Dermis blood vessel endothelial cell (primary cell): Measurements from ENCODE around the gene PPP2R5A. TPM values are rescaled to one million over a fixed set of nuclear protein-coding genes. Genes with fewer than 3 reads are reported as not detected.
"Not testable (repeated sequence)": the region's sequence is repeated elsewhere in the genome, so short reads cannot be mapped to it uniquely, and the experiment has no call there.

Experiments
- DNase-seq: peaks from one replicate; pipeline ENCODE4 v3.0.0; 2010
- total RNA-seq: library from RNA; depleted of rRNA; stranded (reverse); fragments of >200 nt; gene quantifications from 2 replicates; pipeline ENCODE4 v1.2.3, GENCODE V29; 2014

Gene PPP2R5A
- total RNA-seq, 1 donor from 2014 or later = 77.1 TPM

DNA sequence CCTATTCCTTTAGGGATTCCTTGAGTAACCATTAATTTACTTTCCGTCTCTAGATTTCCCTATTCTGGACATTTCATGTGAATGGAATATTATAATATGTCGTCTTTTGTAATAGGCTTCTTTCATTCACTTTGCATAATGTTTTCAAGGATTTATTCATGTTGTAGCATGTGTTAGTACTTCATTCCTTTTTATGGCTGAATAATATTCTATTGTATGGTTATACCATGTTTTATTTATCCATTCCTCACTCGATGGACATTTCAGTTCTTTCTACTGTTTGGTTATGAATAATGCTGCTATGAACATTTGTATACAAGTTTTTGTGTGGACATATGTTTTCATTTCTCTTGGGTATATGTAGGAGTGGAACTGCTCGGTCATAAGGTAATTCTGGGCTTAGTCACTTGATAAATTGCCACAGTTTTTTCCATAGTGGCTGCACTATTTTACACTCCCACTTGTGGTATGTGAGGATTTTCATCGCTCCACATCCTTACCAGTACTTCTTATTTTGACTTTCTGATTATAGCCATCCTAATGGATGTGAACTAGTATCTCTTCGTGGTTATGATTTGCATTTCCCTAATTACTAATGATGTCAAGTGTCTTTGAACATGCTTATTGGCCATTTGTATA is 17.7 kb downstream of the PPP2R5A start:
- no peak for DNase-seq

DNA sequence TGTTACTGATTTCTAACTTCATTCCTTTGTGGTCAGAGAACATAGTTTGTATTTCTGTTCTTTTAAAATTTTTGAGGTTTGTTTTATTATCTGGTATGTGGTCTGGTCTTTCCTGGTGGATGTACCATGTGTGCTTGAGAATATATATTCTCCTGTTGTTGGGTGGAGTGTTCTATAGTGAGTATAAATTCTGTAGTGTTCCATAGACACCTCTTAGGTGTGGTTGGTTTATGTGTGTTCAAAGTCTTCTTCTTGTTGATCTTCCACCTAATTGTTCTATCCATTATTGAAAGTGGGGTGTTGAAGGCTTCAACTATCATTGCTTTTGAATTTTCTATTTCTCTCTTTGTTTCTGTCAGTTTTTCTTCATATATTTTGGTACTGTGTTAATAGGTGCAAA is 20.1 kb downstream of the PPP2R5A start:
- no peak for DNase-seq

DNA sequence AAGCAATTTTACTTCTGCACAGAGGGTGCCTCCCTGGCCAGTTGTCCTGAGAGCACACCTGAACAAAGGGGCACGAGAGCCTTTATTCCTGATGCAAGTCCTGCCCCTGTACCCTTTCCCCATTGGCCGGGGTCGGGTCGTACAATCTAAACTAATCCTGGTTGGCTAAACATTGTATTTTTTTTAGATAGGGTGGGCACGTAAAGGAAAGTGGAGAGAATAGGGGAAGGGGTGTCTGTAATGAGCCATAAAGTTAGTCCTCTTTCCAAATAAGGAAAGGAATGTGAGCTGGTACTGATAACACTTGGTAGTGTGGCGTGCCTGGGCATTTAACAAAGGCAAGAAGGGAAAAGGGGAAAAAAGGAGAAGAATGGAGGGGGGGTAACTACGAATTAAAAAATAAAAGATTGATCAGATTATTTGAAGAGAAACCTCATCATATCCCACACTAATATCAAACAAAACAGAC is 20.8 kb downstream of the PPP2R5A start:
- DNase-seq = not testable (repeated sequence)

DNA sequence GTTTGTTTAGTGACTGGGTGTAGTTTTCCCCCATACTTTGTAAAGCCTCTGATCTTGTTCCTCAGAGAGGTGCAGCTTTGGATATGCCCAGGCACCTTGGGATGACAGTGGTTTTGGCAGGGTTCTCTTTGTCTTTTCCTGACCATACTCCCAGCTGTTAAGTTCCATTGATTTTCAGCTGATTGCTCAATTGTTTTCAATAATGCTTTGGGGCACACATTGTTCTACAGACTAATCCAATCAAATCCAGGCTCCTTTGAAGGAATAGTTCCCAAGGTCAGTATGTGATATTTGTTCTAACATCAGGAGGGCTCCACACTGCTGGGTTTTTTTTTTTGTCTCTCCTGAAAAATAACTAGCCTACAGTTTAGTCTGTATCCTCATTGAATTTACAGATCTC is 24.8 kb downstream of the PPP2R5A start:
- DNase-seq = no peak

DNA sequence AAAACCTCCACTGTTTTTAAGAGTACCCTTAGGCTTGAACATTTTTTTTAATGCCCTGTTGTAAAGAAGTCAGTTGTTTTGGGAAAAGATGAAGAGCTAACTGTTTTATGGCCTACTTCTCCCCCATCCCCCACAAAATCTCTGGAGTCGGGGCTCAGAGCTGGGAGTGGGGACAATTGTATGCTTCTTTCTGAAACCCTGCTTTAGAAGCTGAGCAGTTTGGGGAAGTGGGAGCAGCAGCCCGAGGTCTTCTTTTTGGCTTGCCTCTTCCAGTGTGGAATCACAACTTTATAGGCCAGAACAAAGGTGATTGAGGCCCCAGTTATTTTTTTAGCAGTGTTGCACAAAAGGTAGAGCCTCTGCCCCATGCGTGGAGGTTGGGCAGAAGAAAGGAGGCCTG is 25.2 kb downstream of the PPP2R5A start:
- DNase-seq = no peak

DNA sequence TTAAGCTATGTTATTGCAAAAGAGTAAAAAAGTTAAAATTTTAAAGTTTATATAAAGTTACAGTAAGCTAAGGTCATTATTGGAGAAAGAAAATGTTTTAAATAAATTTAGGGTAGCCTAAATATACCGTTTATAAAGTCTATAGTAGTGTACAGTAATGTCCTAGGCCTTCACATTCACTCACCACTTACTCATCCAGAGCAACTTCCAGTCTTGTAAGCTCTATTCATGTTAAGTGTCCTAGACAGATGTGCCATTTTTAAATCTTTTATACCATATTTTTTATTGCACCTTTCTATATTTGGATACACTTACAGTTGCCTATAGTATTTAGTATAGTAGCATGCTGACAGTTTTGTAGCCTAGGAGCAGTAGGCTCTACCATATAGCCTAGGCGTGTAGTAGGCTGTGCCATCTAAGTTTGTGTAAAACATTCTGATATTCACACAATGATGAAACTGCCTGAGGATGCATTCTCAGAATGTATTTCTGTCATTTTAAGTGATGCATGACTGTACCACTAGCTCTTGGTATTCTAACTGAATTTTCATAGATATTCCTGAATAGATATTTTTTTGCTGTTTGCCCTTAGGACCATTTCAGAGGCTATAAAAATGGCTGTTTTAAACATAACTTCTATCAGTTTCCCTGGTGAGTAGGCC is 26.8 kb downstream of the PPP2R5A start:
- DNase-seq = no peak

DNA sequence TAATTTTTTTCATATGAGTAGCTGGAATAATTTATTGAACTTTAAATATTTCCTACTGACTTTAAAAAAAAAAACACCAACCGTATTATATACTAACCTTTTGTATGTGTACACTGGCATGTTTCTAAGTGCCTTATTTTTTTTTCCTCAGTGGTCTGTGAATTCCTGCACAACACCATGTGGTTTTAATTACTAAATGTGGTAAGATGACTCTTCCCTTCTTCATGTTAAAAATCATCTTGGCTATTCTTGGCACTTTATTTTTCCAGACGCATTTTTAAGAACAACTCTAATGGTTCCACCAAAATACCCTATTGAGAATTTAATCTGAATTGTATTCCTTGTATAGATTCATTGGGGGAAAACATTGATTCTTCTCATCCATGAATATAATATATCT is 28.4 kb downstream of the PPP2R5A start:
- DNase-seq = no peak

DNA sequence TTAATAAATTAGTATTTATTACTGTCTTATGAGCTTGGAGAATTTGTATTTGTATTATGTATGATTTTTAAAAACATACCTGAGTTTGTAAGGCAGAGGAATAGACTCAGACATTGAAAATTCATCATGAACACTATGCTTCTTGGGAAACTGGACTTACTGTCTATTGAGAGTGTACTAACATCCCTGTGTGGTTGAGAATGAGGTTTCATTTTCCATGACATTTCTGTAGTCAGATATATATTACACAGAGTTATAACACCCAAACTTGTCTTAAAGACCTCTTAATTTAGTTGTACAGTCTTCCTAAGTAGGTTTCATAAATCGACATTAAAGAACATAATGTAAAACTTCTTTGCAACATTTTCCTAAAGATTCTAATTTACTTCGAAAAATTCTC is 30.0 kb downstream of the PPP2R5A start:
- no peak for DNase-seq

DNA sequence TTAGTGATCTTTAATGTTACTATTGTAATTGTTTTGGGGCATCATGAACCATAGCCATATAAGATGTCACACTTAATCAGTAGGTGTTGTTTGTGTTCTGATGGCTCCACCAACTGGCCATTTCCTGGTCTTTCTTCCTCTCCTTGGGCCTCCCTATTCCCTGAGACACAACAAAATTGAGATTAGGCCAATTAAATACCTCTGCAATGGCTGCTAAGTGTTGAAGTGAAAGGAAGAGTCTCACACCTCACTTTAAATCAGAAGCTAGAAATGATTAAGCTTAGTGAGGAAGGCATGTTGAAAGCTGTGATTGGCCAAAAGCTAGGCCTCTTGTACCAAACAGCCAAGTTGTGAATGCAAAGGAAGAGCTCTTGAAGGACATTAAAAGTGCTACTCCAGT is 30.7 kb downstream of the PPP2R5A start:
- peak; percentile 48 for DNase-seq

DNA sequence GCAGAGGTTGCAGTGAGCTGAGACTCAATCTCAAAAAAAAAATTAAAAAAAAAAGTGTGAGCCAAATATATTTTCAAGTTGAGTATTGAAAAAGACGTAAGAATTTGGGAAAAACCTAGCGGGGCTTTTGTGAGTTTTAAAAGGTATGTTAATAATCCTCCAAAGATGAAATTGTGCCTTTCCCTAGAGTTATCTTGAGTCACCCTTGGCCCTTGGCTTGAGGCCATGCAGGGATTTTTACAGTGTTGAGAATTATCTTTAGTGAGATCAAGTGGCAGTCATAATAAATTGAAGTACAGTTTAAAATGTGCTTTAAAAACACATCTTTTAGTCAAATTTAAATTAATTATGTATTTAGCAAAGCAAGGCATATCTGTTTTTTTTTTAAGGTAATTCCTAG is 32.7 kb downstream of the PPP2R5A start:
- no peak for DNase-seq

DNA sequence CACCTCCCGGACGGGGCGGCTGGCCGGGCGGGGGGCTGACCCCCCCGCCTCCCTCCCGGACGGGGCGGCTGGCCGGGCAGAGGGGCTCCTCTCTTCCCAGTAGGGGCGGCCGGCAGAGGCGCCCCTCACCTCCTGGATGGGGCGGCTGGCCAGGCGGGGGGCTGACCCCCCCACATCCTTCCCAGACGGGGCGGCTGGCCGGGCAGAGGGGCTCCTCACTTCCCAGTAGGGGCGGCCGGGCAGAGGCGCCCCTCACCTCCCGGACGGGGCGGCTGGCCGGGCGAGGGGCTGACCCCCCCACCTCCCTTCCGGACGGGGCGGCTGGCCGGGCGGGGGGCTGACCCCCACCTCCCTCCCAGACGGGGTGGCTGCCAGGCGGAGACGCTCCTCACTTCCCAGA is 35.8 kb downstream of the PPP2R5A start:
- DNase-seq = not testable (repeated sequence)

DNA sequence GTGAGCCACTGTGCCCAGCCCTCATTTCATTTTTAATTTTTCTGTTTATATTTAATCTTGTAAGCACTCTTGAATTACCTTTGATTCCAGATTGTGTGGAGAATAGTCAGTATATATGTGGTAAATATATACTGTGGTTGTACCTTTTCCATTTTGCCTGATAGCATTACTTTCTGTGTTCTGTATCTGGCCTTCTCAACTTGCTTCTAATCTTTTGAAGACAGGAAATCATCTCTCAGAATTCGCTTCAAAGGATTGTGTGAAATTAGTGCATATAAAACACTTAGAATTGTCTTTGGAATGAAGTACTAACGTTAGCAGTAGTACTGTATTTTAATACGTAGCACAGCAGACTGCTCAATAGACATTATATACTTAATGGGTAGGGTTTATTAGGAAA is 37.9 kb downstream of the PPP2R5A start:
- DNase-seq = no peak

DNA sequence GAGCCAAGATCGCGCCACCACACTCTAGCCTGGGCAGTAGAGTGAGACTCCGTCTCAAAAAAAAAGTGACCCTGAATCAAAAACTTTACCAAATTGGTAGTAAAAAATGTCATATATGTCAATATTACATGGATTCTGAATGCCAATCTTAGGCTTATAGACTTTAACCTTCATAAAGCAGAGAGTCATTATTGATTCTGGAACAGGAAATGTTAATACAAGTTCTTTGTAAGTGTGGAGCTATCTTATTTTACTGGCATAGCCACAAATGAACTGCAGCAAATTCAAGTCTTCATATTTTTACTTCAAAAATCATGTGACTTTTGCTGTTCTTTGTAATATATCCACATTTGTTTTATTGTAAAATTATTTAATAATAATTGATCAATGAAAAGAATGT is 41.3 kb downstream of the PPP2R5A start:
- DNase-seq = no peak

DNA sequence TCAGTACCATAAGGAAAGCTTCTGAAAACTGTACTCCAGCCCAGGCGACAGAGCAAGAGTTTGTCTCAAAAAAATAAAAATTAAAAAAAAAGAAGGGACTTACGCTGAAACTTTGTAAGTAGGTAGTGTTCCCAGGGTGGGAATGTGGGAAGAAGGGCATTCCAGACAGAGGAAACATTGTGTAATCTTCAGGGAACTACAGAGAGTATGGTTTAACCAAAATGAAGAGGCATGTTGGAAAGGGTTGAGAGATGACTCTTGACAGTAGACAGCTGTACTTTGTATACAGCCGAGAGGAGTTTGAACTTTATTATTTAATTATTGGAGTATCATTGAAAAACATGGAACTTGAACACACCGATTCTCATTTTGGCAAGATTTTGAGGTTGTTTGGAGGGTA is 43.0 kb downstream of the PPP2R5A start:
- no peak for DNase-seq

DNA sequence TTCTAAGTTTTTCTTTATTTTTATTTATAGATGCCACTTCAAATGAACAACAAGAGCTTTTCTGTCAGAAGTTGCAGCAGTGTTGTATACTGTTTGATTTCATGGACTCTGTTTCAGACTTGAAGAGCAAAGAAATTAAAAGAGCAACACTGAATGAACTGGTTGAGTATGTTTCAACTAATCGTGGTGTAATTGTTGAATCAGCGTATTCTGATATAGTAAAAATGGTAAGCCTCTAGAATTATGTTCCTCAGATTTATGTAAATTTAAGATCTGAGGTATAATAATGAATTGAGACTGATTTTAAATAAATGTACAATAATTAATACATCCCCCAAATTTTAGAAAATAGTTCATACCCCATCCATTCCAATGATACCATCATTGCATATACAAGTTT is 43.9 kb downstream of the PPP2R5A start:
- no peak for DNase-seq

DNA sequence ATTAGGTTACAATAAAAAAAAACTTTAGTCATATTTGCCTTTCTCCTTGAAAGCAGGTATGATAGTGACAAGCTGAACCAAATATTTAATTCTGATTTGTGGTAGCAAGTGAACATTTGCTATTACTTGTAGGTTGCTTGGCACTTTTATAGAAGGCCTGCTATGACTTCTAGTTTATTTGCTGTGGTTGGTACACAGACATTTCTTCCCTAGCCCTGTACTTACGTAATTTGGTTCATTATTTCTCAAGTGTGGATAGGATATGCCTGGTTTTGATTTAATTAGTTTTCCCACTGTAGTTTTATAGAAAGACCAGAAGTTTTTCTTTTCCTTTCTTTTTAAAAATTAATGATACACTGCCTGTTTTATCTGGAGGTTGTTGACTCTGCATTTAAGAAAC is 55.9 kb downstream of the PPP2R5A start:
- DNase-seq = no peak

DNA sequence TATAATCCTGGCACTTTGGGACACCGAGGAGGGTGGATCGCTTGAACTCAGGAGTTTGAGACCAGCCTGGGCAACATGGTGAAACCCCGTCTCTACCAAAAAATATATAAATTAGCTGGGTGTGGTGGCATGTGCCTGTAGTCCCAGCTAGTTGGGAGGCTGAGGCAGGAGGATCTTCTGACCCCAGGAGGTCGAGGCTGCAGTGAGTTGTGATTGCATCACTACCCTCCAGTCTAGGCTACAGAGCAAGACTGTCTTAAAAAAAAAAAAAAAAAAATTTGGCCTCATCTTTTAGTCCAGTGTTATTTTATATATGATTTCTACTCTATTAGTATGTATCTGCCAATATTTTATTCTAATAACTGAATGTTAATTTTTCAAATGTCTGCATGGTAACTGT is 59.7 kb downstream of the PPP2R5A start:
- DNase-seq = no peak

DNA sequence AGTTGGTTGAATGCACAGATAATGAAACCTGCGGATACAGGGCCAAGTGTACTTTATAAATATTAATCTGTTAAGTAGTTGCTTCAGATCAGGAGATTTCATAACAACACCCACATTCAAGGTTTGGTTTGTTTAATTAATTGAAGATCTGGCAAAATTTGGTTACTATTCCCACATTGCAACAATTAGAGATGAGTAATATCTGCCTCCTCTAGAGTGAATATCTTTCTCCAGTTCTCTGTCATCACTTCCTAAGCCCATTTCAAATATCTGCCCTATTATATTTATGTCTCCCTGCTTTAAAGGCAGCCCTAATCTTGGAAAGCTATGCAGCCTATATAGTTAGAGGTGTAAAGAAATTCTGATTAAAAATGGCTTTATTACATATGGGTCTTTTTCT is 61.4 kb downstream of the PPP2R5A start:
- DNase-seq = no peak

DNA sequence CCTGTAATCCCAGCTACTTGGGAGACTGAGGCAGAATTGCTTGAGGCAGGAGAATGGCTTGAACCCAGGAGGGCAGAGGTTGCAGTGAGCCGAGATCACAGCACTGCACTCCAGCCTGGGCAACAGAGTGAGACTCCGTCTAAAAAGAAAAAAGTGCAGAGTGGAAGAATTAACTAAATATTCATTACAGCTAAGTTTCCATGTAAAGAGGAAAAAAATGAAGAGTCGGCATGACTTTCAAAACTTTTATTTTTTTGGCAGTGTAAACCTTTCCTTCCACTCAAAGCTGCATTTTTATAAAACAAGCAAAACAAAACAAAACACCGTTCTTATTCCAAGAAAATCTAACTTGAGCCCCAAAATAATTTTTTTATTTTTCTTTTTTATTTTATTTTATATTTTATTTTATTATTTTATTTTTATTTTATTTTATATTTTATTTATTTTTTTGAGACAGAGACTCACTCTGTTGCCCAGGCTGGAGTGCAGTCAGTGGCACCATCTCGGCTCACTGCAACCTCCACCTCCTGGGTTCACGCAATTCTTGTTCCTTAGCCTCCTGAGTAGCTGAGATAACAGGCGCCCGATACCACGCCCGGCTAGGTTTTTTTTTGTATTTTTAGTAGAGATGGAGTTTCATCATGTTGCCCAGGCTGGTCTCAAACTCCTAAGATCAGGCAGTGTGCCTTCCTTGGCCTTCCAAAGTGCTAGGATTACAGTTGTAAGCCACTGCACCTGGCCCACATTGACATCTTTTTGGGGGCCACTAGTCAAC is 66.6 kb downstream of the PPP2R5A start:
- DNase-seq = no peak

DNA sequence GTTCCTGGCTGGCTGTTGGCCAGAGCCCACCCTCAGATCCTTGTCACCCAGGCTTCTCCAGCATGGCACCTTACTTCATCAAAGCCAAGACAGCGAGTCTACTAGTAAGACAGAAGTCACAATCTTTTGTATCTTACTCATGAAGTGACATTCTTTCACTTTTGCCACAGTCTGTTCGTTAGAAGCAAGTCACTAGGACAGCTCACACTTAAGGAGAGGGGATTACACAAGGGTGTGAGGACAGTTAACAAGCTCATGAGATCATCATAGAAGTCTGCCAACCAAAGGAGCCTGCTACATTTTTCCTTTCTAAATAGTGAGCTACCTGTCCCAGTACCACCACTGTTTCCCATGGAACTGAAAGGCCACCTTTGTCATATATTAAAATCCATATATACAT is 68.0 kb downstream of the PPP2R5A start:
- DNase-seq = no peak

DNA sequence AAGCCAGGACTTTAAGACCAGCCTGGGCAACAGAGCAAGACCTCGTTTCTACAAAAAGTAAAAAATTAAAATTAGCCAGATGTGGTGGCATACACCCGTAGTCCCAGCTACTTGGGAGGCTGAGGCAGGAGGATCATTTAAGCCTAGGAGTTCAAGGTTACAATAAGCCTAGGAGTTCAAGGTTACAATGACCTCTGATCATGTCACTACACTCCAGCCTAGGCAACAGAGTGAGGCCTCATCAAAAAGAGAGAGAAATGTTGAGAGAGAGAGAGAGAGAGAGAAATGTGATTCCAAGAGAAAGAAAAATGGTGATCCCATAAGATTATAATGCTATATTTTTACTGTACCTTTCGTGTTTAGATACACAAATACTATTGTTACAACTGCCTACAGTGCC is 69.3 kb downstream of the PPP2R5A start:
- no peak for DNase-seq

DNA sequence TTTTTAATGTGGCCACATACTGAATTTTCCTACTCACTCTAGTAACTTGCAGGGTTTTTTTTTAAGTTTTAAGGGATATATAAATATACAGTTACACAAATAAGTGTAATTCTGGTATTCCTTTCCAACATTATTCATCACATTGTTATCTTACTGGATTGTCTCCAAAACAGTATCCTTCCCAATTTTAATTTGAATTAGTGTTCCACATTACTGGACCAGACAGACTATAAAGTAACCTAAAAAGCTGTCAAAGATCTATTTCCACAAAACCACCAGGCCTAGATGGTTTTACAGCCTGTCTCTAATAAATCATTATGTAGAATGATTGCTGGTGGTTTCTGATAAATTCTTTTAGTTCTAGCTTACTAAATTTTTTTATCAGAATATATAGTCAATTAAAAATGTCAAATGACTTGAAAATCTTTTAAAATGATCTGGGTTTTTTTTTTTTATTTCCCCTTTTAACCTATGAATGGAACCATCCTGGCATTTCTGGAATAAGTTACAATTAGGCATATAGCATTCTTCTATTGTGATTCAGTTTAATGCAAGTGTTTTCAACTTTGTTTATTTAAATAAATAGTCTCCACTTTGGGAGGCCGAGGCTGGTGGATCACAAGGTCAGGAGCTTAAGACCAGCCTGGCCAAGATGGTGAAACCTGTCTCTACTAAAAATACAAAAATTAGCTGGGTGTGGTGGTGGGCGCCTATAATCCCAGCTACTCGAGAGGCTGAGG is 70.2 kb downstream of the PPP2R5A start:
- no peak for DNase-seq

DNA sequence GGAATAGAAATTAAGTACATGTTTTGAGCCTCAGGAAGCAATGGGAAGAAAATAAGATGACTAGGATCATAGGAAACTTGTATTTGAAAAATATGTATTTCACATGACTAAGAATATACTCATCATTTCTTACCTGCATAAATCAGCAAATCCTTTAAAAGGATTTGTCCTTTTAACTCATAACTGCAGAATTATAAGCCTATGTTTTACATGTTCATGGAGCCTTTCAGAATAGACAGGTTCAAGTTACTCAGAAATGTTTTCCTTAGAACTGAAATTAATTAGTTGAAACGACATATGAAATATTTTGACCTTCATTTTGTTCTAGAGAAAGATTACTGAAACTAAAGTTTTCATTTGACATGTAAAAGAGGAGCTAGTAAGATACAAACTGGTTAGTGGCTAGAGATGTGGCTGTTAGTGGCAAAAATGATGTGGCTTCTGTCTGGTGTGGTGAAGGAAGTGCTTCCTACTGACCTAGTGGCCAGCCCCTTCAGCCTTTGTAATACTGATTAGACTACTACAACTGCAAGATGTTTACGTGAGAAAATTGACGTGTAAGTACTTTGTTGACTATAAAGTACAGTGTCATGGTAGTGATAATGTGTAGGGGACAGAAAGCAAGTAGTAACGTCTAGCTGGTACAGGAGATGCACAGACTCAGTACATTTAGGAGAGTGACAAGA is 74.7 kb downstream of the PPP2R5A start:
- no peak for DNase-seq
